Urothelium cell line (cell line): ENCODE data around the gene CSMD2.
A peak's percentile ranks its signal among the peaks of the same experiment; 100 is the strongest.

Experiments used
- DNase-seq: peaks from one replicate; pipeline ENCODE4 v3.0.0; 2011; ENCODE audit warnings: low spot score, mixed read lengths
- FAIRE-seq: peaks from 2 replicates; lab custom pipeline; 2011; peaks lifted over from hg19 to GRCh38; lab: Jason Lieb, UNC

CSMD2 gene

GRCh38 chr1:33790577-33790976, 374.5 kb downstream of the CSMD2 start:
- no peak for DNase-seq
- no peak for FAIRE-seq

- FAIRE-seq: no peak
- DNase-seq: no peak
Observed at GRCh38 chr1:33784876-33785275, 380.2 kb downstream of the CSMD2 start.

DNA sequence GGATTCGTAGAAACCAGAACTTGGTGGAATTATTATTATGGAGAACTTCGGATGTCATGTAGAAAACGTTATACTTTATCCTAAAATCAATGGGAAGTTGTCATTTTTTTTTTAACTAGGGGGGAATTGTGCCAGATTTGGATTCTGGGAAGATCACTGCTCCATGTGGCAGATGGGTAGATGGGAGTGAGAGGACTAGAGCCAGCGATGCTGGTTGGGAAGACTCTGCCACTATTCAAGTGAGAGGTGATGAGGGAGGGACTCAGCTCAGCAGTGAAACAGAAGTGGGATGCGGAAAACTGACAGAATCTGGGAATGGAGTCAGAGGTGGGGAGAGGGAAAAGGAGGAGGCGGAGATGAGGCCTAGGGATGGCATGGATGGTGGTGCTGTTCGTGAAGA, 382.3 kb downstream of the CSMD2 start:
- no peak for DNase-seq
- no peak for FAIRE-seq

GRCh38 chr1:33781652-33782051, 383.4 kb downstream of the CSMD2 start:
- no peak for FAIRE-seq
- no peak for DNase-seq

DNA sequence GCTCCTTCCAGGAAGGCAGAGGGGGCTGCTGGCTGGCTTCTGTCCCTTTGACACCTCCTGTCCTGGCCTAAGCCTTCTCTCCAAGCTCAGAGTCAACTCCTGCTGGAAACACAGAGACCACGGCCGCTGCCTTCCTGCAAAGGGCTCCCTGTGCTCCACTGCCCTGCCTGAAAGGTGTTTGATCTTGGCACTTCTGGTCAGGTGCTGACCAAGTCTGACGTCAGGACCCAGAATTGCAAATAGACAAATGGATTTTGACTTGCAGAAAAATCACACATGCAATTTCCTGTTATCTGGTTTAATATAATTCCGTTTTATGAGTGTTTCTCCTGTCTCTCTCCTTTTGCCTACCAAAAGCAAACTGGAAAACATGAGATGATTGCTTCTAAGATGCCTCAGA, 387.7 kb downstream of the CSMD2 start:
- DNase-seq: no peak
- FAIRE-seq: no peak

DNA sequence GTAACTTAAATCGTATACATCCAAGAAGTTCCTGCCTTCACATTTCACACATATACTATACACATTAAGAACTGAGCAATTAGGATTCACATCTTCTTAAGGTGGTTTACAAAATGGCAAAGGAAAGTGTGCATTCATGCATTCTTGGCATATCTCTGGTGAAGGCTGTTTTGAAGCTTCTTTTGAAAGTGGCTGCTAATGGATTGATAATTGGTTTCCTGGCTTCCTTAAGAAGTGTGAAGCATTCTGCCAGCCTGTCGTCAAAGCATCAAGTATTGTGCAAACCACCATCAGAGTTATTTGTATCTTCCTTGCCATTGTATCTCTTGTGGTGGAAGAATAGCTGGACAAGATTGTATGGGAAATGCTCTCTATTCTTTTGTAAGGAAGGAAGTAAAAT, 396.2 kb downstream of the CSMD2 start:
- FAIRE-seq: no peak
- DNase-seq: no peak

DNA sequence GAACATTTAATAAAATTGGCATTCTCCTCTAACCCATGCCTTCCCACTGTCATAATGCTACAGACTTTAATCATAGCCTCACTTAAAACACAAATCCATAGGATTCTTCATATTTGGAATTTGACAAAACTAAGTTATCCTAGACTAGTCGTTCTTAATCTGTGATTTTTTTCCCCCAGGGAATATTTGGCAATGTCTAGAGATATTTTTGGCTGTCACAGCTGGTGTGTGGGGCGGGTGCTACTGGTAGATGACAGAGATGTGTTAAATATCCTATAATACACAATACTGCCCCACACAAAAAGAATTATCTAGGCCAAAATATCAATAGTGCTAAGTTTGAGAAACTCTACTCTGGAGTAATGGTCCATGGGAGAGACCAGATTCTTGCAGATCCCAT, 396.9 kb downstream of the CSMD2 start:
- DNase-seq (no peak), FAIRE-seq (no peak)

GRCh38 chr1:33764149-33764548, 400.9 kb downstream of the CSMD2 start:
- FAIRE-seq: no peak
- no peak for DNase-seq

GRCh38 chr1:33763406-33763805, 401.6 kb downstream of the CSMD2 start:
- DNase-seq: peak; percentile 79

DNA sequence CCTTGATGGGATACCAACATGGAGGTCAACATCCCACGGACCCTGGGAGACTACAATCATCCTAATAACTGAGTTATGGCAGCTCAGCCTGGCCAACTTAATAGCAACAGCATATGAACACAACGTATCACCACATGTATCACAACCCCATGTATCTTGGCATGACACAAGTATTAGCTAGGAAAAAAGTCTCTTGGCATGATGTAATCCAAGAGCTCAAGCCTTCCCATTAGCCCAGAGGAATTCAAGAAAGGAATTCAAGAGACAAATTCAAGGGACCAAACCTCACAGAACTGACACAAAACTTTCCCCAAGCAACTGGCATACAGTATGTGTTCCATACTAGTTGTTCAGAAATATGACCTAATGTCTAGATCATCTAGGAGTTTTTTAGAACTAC, 402.1 kb downstream of the CSMD2 start:
- FAIRE-seq: no peak
- peak; percentile 14 for DNase-seq

More at GRCh38 chr1:33763406-33763805, 401.6 kb downstream of the CSMD2 start:
- peak; percentile 13 for FAIRE-seq

- FAIRE-seq: no peak
- no peak for DNase-seq
Observed at GRCh38 chr1:33762109-33762830, 402.8 kb downstream of the CSMD2 start.

GRCh38 chr1:33758698-33759097, 406.3 kb downstream of the CSMD2 start:
- FAIRE-seq (no peak), DNase-seq (no peak)

- FAIRE-seq (no peak), DNase-seq (no peak)
Observed at GRCh38 chr1:33753087-33753856, 411.8 kb downstream of the CSMD2 start.

DNA sequence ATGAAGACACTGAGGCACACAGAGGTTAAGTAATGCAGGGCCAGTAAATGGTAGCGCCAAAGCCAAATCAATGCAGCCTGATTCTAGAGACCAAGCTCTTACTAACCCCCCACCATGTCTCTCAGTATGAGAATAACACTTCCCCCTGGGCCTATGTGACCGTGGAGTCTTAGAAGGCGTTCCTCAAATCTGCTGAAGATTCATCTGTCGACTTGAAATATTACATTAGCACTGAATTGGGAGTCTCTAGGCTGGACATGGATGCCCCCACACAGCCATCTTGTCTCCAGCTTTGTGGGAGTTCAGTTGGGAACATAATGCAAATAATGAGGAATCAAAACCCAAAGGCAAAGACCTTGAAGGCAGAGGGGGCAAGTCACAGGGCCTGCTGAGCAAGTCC, 419.1 kb downstream of the CSMD2 start:
- FAIRE-seq (no peak), DNase-seq (no peak)

DNA sequence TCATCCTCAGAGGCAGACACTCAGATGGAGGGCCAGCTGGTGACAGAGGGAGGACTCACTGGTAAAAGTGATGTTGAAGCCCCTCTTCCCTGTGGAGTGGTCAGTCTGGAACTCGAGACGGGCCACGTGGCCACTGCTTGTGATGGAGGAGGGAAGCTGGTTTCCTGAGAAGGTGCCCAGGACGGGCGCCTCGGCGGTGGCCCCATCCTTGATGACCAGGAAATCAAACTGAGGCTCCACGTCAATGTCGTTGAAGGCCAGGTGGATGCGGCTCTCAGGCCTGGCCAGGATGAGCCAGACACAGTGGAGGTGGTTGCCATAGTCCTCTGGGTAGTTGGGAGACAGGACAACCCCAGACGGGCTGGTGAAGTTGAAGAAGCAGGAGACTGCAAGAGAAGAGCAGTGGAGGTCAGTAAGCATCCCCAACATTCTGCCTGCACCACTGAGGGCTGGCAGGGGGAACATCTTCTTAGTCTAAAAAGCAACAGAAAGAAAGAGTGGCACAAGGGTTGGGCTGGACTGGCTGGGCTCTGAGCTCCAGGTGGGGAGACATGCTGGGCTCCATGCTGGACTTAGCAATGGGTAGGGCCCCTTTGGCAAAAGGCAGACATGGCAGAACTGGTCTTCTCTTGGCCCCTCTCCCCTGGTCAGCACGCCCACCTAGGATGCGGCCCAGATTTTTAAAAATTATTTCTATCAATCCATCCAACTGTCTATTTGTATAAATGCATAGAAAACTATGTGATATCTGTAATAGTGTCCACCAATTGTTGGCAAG, 421.6 kb downstream of the CSMD2 start:
- DNase-seq (no peak), FAIRE-seq (no peak)

- FAIRE-seq (no peak), DNase-seq (no peak)
Observed at GRCh38 chr1:33742663-33743062, 422.4 kb downstream of the CSMD2 start.

- DNase-seq (no peak), FAIRE-seq (no peak)
Observed at GRCh38 chr1:33741749-33742148, 423.3 kb downstream of the CSMD2 start.

DNA sequence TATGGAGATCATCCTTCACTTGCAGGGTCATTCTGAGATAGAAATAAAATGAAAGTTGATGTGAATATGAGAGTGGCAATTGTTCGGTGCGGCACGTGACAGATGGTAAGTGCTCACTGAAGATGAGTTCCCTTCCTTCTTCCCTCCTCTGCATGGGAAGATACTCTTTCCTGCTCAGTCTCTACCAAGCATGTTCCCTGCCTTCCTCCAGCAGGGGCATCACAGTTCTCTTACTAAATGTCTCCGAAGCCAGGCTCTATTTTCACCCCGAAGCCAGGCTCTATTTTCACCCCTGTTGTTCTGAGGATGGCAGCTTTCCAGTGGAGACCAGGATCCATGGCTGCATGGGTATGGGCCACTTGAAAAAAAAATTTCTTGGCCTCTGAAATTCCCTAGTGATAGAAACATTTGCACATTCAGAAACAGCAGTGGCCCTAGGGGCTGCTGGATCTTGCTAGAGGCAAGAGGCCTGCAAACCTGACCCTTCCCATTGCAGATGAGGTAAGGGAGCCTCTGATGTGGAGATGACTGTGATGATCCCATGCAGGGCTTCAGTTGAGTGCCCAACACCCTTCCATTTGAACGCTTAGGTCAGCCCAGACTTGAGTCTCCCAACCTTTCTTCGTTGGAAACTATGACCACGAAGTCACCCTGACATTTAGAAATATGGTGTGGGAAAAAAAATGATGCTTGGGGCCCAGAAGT, 424.8 kb downstream of the CSMD2 start:
- FAIRE-seq (no peak), DNase-seq (no peak)

GRCh38 chr1:33738976-33739375, 426.1 kb downstream of the CSMD2 start:
- DNase-seq (no peak), FAIRE-seq (no peak)

- DNase-seq (no peak), FAIRE-seq (no peak)
Observed at GRCh38 chr1:33738536-33738935, 426.5 kb downstream of the CSMD2 start.

DNA sequence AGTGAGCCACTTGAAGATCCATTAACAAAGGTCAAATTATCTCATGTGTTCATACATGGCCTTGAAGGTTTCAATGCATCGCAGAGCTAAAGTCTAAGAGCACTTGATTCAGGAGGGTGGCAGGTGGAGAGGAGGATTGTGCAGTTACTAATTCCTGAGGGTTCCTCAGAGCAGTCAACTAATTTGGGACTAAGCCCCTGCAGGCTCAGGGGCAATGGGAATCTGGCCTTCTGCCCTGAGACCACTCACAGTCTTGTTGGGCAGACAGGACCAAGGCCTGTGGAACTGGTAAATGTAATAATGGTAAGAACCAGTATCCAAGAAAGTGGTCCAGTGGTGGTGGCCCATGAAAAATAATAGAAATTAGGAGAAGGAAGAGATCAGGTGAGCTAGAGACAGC, 428.5 kb downstream of the CSMD2 start:
- FAIRE-seq: no peak
- DNase-seq: no peak
